ENCODE data around the gene TTC28.

- TF ChIP-seq CTCF (IDR thresholded peaks at IDR 0.05) (no peak), EP300 (IDR thresholded peaks at IDR 0.05) (no peak), POLR2A (IDR thresholded peaks at IDR 0.05; ENCODE audit: low read depth) (no peak), POLR2AphosphoS5 (IDR thresholded peaks at IDR 0.05) (no peak)
Measured at GRCh38 chr22:28208036-28208435, 471.6 kb downstream of the TTC28 start.

Measured in esophagus muscularis mucosa (tissue), 4 donors.